ENCODE data around the gene AADAT.

AADAT gene

DNA sequence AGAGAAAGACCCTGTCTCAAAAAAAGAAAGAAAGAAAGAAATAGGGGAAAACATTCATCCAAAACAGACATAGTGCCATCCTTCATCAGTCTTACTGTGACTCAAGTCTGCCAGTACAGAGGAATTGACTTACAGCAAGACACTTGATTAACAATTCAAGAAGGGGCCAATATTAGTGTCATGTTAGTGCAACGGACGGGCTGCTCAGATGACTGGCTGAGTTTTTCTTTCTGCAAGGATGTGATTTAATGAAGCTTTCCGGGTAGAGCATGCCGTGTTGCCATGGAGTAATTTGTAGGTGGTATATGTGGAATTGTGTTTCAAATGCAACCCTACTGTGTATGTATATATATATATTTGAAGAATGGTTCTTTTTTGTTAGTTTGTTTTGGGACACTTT lies 51.0 kb downstream of the AADAT start:
- Histone ChIP-seq H3K4me3 (ENCODE audit: low read depth in 1 of 2, low read length in 1 of 2) (no peak overlapping the region), H3K27me3 (peaks cover 21% of the 10 kb centered on the region), H3K36me3 (no peaks in the 10 kb centered on the region), H3K9me3 (no peaks in the 10 kb centered on the region), H3K27ac (no peak overlapping the region), H3K4me1 (ENCODE audit: control insufficient read depth in 1 of 2, insufficient read depth in 1 of 2, low read depth in 1 of 2, low read length in 1 of 2) (no peaks in the 10 kb centered on the region)
- TF ChIP-seq, protein P1, sequence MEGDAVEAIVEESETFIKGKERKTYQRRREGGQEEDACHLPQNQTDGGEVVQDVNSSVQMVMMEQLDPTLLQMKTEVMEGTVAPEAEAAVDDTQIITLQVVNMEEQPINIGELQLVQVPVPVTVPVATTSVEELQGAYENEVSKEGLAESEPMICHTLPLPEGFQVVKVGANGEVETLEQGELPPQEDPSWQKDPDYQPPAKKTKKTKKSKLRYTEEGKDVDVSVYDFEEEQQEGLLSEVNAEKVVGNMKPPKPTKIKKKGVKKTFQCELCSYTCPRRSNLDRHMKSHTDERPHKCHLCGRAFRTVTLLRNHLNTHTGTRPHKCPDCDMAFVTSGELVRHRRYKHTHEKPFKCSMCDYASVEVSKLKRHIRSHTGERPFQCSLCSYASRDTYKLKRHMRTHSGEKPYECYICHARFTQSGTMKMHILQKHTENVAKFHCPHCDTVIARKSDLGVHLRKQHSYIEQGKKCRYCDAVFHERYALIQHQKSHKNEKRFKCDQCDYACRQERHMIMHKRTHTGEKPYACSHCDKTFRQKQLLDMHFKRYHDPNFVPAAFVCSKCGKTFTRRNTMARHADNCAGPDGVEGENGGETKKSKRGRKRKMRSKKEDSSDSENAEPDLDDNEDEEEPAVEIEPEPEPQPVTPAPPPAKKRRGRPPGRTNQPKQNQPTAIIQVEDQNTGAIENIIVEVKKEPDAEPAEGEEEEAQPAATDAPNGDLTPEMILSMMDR (IDR thresholded peaks at IDR 0.05), result no peak

DNA sequence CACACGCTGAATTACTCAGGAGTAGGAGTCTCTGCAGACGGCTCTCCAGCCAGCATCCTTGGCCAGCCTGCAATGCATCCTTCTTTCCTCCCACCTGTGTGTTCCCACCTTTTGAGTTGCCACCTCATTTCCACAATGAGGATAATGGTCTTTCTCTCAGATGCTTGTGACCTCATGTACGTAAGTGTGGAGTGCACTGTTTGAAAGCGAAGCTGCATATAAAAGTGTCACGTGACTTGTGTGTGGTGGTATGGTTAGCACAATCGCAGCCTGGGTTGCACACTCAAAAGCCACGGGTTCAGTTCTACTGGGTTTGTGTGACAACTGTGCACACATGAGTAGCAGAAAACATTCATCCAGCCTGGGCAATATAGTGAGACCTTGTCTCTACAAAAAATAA lies 51.5 kb downstream of the AADAT start:
- TF ChIP-seq, protein P1 (IDR thresholded peaks at IDR 0.05), result no peak
- Histone ChIP-seq H3K27me3 (peaks cover 21% of the 10 kb centered on the region), H3K4me3 (ENCODE audit: low read depth in 1 of 2, low read length in 1 of 2) (no peak overlapping the region), H3K27ac (no peak overlapping the region), H3K4me1 (ENCODE audit: control insufficient read depth in 1 of 2, insufficient read depth in 1 of 2, low read depth in 1 of 2, low read length in 1 of 2) (no peaks in the 10 kb centered on the region), H3K36me3 (no peaks in the 10 kb centered on the region), H3K9me3 (no peaks in the 10 kb centered on the region)

DNA sequence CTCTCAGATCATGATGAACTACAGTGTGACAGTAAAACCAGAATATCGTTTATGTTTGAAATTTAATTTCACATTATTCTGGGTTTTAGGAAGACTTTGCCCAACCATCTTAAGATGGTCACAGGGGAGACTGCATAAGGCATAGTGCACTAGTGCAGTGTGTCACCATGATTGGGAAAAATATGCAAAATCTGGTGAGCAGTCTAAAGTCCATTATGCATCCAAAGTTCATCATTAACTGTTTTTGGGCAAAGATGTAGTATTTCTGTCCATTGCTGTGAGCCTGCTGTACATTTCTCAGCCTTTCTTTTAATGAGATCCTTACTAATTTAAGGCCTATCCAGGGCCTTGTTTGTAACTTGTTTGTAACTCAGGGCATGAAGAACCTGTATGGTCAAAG lies 52.3 kb downstream of the AADAT start:
- no peaks in the 10 kb centered on the region for H3K36me3 ChIP-seq
- H3K9me3 ChIP-seq, result no peaks in the 10 kb centered on the region
- no peak overlapping the region for H3K4me3 ChIP-seq (ENCODE audit: low read depth in 1 of 2, low read length in 1 of 2)
- peaks cover 25% of the 10 kb centered on the region for H3K27me3 ChIP-seq
- TF ChIP-seq, protein P1 (IDR thresholded peaks at IDR 0.05), result no peak
- H3K27ac ChIP-seq, result no peak overlapping the region
- no peaks in the 10 kb centered on the region for H3K4me1 ChIP-seq (ENCODE audit: control insufficient read depth in 1 of 2, insufficient read depth in 1 of 2, low read depth in 1 of 2, low read length in 1 of 2)

DNA sequence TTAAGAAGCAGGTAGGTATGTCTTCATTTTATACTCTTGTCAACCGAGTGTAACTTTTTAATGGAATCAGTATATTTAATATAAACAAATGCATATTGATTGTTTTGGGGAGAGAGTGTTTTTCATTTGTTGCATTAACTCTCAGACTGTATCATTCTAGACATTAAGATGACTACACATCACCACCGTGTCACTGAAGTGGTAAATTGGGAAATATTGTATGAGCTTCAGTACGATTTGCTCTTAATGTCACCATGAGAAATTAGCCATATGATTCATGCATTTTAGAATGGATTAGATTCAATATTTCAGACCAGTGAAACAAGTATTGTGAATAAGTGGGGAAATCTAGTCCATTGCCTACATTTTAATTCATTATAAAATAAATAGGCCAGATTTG lies 53.9 kb downstream of the AADAT start:
- no peaks in the 10 kb centered on the region for H3K9me3 ChIP-seq
- no peak overlapping the region for H3K27ac ChIP-seq
- H3K27me3 ChIP-seq, result peaks cover 40% of the 10 kb centered on the region
- H3K36me3 ChIP-seq, result no peaks in the 10 kb centered on the region
- no peaks in the 10 kb centered on the region for H3K4me1 ChIP-seq (ENCODE audit: control insufficient read depth in 1 of 2, insufficient read depth in 1 of 2, low read depth in 1 of 2, low read length in 1 of 2)
- H3K4me3 ChIP-seq (ENCODE audit: low read depth in 1 of 2, low read length in 1 of 2), result no peak overlapping the region
- TF ChIP-seq, protein P1 (IDR thresholded peaks at IDR 0.05), result no peak

DNA sequence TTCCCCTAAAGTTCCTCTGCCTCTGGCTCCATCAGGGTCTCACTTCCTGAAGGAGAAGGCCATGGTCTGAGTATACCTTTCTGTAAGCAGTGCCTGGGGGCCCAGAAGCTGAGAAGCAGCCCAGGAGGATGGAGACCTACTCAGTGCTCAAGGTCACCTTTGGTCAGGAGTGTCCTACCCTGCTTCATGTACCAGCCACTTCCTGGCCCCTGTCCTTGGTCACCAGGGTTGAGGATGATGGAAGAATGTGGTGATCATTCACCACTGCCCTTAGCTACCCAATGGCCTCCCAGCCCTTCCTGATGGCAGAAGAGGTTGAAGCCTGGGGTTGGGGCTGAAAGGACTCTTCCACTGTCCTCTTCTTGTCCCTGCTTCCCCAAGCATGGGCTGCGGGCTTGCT lies 54.5 kb downstream of the AADAT start:
- no peaks in the 10 kb centered on the region for H3K36me3 ChIP-seq
- no peaks in the 10 kb centered on the region for H3K9me3 ChIP-seq
- TF ChIP-seq, protein P1 (IDR thresholded peaks at IDR 0.05), result no peak
- no peak overlapping the region for H3K4me3 ChIP-seq (ENCODE audit: low read depth in 1 of 2, low read length in 1 of 2)
- no peaks in the 10 kb centered on the region for H3K4me1 ChIP-seq (ENCODE audit: control insufficient read depth in 1 of 2, insufficient read depth in 1 of 2, low read depth in 1 of 2, low read length in 1 of 2)
- peaks cover 46% of the 10 kb centered on the region for H3K27me3 ChIP-seq
- H3K27ac ChIP-seq, result no peak overlapping the region

DNA sequence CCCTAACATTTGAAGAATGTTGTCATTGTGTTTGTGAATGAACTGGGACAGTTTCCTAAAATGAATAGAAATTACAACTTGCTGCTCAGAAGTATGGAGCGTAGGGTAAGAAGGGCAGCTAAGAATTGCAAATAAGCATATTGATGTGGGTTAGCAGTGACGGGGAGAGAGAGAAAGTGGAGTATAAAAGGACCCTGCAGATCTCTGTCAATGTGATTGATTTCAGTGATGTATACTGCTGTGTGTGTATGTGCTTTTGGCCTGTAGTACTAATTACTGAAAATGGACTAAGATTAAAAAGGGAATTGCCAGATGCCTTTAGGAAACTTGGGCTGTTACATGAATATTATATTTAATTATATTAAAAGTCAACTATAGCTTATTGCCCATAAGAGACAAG lies 55.8 kb downstream of the AADAT start:
- H3K4me3 ChIP-seq (ENCODE audit: low read depth in 1 of 2, low read length in 1 of 2), result no peak overlapping the region

More for the DNA sequence above, 55.8 kb downstream of the AADAT start:
- Histone ChIP-seq H3K4me1 (ENCODE audit: control insufficient read depth in 1 of 2, insufficient read depth in 1 of 2, low read depth in 1 of 2, low read length in 1 of 2) (no peaks in the 10 kb centered on the region), H3K9me3 (no peaks in the 10 kb centered on the region), H3K27ac (no peak overlapping the region), H3K36me3 (no peaks in the 10 kb centered on the region), H3K27me3 (peaks cover 58% of the 10 kb centered on the region)
- TF ChIP-seq, protein P1 (IDR thresholded peaks at IDR 0.05), result no peak

All from neutrophil (primary cell).